GM15510 (cell line): Measurements from ENCODE around the gene ZGLP1.

Source experiments
- POLR2A ChIP-seq: IDR thresholded peaks from 3 replicates; pipeline ENCODE4 v1.6.1; 2011; ENCODE audit warnings: borderline replicate concordance; ENCODE audit not compliant: insufficient read length; ENCODE audit errors: extremely low read depth

ZGLP1 gene

DNA sequence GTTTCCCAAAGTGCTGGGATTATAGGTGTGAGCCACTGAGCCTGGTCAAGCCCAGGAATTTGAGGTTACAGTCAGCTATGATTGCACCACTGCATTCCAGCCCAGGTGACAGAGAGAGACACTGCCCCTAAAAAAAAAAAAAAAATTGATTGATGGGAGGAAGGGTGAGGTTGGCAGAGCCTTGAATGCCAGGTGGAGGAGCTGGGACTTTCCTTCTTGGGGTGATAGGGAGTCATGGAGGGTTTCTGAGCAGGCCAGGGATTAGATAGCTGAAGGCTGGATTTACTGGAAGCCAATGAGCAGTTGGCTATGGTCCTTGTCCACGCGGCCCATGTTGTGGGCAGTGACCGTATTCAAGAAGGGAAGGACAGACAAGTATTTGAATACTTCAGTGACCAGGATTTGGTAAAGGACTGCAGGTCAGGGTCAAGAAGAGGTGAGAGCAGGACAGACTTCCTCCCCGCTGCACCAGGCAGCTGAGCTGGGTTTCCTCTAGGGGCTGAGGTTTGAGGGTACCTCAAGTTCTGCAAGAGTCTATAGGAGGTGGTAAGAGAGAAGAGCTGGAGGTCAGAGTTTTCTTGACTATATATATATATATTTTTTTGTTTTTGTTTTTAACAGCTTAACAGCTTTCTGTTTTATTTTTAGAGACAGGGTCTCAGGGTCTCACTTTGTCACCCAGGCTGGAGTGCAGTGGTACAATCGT lies 29.7 kb downstream of the ZGLP1 start:
- no peak for TF ChIP-seq POLR2A

- TF ChIP-seq POLR2A, result no peak
Observed at GRCh38 chr19:10278935-10279334, 30.7 kb downstream of the ZGLP1 start.

- TF ChIP-seq POLR2A, result no peak
Observed at GRCh38 chr19:10277795-10278589, 31.6 kb downstream of the ZGLP1 start.

DNA sequence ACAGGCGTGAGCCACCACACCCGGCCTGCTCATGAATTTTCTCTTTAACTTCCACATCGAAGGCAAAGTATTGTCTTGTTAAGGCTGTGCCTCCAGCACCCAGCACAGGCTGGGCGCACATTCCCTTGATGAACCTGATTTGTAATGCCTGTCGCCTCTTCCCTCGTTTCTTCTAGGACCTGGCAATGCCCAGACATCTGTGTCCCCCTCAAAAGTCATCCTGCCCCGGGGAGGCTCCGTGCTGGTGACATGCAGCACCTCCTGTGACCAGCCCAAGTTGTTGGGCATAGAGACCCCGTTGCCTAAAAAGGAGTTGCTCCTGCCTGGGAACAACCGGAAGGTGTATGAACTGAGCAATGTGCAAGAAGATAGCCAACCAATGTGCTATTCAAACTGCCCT lies 35.0 kb downstream of the ZGLP1 start:
- no peak for TF ChIP-seq POLR2A

DNA sequence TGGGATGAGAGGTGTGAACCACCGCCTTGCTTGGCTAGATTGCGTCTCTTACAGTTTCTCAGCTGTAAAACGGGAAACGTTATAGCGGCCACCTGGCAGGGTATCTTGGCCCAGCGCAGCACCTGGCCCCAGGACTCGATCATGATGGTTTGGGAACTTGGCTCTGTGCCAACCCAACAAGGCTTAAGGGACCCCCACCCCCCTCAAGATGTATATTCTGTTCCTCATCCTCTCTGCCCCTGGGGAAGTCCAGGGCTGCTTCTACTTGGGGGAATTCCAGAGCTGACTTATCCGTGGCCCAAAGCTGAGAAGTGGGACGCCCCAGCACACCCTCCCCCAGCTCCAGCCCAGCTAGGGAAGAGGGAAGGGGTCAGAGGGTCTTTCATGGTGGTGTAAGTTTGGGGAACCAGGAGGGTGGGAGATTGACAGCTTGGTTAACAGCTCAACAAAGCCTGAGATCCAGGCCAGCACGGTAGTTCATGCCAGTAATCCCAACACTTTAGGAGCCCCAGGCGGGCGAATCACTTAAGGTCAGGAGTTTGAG lies 38.0 kb downstream of the ZGLP1 start:
- no peak for TF ChIP-seq POLR2A

- TF ChIP-seq POLR2A, result peak; percentile 99
Observed at GRCh38 chr19:10270616-10271394, 38.8 kb downstream of the ZGLP1 start, which contains the start of gene ICAM1. Gene ICAM1 (plus strand): TSS chr19:10271120. CDS start chr19:10271160, 40 bp downstream.

DNA sequence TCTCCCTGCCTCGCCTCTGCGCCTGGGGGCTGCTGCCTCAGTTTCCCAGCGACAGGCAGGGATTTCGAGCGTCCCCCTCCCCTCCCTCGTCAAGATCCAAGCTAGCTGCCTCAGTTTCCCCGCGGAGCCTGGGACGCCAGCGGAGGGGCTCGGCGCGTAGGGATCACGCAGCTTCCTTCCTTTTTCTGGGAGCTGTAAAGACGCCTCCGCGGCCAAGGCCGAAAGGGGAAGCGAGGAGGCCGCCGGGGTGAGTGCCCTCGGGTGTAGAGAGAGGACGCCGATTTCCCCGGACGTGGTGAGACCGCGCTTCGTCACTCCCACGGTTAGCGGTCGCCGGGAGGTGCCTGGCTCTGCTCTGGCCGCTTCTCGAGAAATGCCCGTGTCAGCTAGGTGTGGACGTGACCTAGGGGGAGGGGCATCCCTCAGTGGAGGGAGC lies 39.4 kb downstream of the ZGLP1 start:
- no peak for TF ChIP-seq POLR2A

GRCh38 chr19:10269333-10270179 lies 40.1 kb downstream of the ZGLP1 start:
- no peak for TF ChIP-seq POLR2A

DNA sequence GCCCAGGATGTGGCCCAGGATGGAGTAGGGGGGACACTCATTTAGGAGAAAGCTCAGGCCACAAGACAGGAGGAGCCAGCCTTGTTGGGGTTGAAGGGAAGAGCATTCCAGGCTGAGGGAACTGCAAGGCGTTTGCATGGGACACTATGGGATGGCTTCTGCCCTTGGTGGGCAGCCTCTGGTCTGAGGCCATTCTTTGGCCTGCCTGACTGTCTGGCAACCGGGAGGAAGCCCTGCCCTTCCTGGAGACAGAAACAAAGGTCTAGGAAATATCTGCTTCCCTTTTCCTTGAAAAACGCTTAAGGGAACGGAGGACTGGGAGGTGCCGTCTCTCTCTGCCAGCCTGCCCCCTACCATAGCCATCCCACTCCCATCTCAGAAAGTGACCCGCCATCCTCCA lies 41.5 kb downstream of the ZGLP1 start:
- TF ChIP-seq POLR2A, result no peak

GRCh38 chr19:10266706-10267105 lies 42.9 kb downstream of the ZGLP1 start:
- no peak for TF ChIP-seq POLR2A

DNA sequence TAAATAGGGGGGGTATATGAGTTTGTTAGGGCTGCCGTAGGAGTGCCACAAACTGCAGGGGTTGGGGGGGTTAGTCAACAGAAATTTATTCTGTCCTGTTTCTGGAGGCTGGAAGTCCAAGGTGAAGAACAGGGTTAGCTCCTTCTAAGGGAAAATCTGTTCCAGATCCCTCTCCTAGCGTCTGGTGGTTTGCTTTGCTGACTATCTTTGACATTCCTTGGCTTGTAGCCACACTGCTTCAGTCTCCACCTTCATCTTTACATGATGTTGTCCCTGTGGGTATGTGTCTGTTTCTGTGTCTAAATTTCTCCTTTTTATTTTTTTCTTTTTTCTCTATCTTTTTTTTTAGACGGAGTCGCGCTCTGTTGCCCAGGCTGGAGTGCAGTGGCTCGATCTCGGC lies 46.8 kb downstream of the ZGLP1 start:
- no peak for TF ChIP-seq POLR2A

- no peak for TF ChIP-seq POLR2A
Observed at GRCh38 chr19:10260141-10260584, 49.5 kb downstream of the ZGLP1 start.

- TF ChIP-seq POLR2A, result no peak
Observed at GRCh38 chr19:10259162-10259905, 50.3 kb downstream of the ZGLP1 start.
